H9 (cell line): ENCODE data around the gene NTN3. TPM values are rescaled to one million over a fixed set of nuclear protein-coding genes. Genes with fewer than 3 reads are reported as not detected.

Experiments
- DNase-seq: peaks from one replicate; pipeline ENCODE4 v3.0.0-alpha.2; 2017
- H2AFZ ChIP-seq: one replicate; pipeline ENCODE4 v1.6.1; 2013; ENCODE audit warnings: mild to moderate bottlenecking, low read length, control low read depth, moderate library complexity
- H2AK5ac ChIP-seq: 2 replicates; pipeline ENCODE4 v1.6.1; 2013; ENCODE audit warnings: low read length, control low read depth, mixed read lengths; ENCODE audit not compliant: insufficient read length
- H2BK120ac ChIP-seq: one replicate; pipeline ENCODE4 v1.6.1; 2013; ENCODE audit warnings: low read depth, mild to moderate bottlenecking, low read length, control low read depth, inconsistent platforms; ENCODE audit not compliant: poor library complexity, severe bottlenecking
- H2BK12ac ChIP-seq: 2 replicates; pipeline ENCODE4 v1.6.1; 2013; ENCODE audit warnings: low read length, control low read depth, mixed read lengths, low read depth; ENCODE audit not compliant: insufficient read length
- H2BK15ac ChIP-seq: 2 replicates; pipeline ENCODE4 v1.6.1; 2013; ENCODE audit warnings: low read depth, low read length, control low read depth
- H2BK20ac ChIP-seq: one replicate; pipeline ENCODE4 v1.6.1; 2013; ENCODE audit warnings: low read depth, mild to moderate bottlenecking, low read length, control low read depth, inconsistent platforms; ENCODE audit not compliant: poor library complexity, severe bottlenecking
- H2BK5ac ChIP-seq: 2 replicates; pipeline ENCODE4 v1.6.1; 2013; ENCODE audit warnings: low read length, control low read depth, mixed read lengths; ENCODE audit not compliant: insufficient read length
- H3K14ac ChIP-seq: 2 replicates; pipeline ENCODE4 v1.6.1; 2013; ENCODE audit warnings: low read length, control low read depth; ENCODE audit not compliant: insufficient read depth
- H3K18ac ChIP-seq: 2 replicates; pipeline ENCODE4 v1.6.1; 2013; ENCODE audit warnings: low read depth, mild to moderate bottlenecking, mixed read lengths, low read length, control low read depth; ENCODE audit not compliant: insufficient read length
- H3K23ac ChIP-seq: 2 replicates; pipeline ENCODE4 v1.6.1; 2013; ENCODE audit warnings: low read length, control low read depth, mixed read lengths, low read depth; ENCODE audit not compliant: insufficient read length
- H3K23me2 ChIP-seq: 2 replicates; pipeline ENCODE4 v1.6.1; 2013; ENCODE audit warnings: low read depth, mild to moderate bottlenecking, mixed read lengths, low read length, control low read depth; ENCODE audit not compliant: insufficient read length, poor library complexity, severe bottlenecking
- H3K27ac ChIP-seq: 2 replicates; pipeline ENCODE4 v1.5.1; 2013; ENCODE audit warnings: low read length, control low read depth, mixed read lengths, low read depth; ENCODE audit not compliant: insufficient read length
- H3K27me3 ChIP-seq: 2 replicates; pipeline ENCODE4 v1.6.1; 2013; ENCODE audit warnings: low read length, control low read depth, inconsistent platforms; ENCODE audit not compliant: insufficient read depth
- H3K4ac ChIP-seq: 2 replicates; pipeline ENCODE4 v1.6.1; 2013; ENCODE audit warnings: low read depth, mild to moderate bottlenecking, control low read depth, inconsistent platforms, low read length, moderate library complexity
- H3K4me1 ChIP-seq: 2 replicates; pipeline ENCODE4 v1.6.1; 2013; ENCODE audit warnings: low read length, control low read depth, inconsistent platforms; ENCODE audit not compliant: insufficient read depth
- H3K4me2 ChIP-seq: 2 replicates; pipeline ENCODE4 v1.6.1; 2013; ENCODE audit warnings: low read length, control low read depth, mixed read lengths; ENCODE audit not compliant: insufficient read length, insufficient read depth
- H3K56ac ChIP-seq: 2 replicates; pipeline ENCODE4 v1.6.1; 2013; ENCODE audit warnings: low read depth, mild to moderate bottlenecking, mixed read lengths, low read length, control low read depth; ENCODE audit not compliant: insufficient read length
- H3K79me1 ChIP-seq: 2 replicates; pipeline ENCODE4 v1.6.1; 2013; ENCODE audit warnings: low read depth, mild to moderate bottlenecking, moderate library complexity, low read length, control low read depth, inconsistent platforms; ENCODE audit not compliant: insufficient read depth, poor library complexity, severe bottlenecking
- H3K79me2 ChIP-seq: 2 replicates; pipeline ENCODE4 v1.6.1; 2013; ENCODE audit warnings: low read length, control low read depth, inconsistent platforms; ENCODE audit not compliant: insufficient read depth
- H3K9ac ChIP-seq: 2 replicates; pipeline ENCODE4 v1.6.1; 2013; ENCODE audit warnings: low read length, control low read depth, mixed read lengths; ENCODE audit not compliant: insufficient read length; ENCODE audit errors: extremely low read depth
- H3K9me3 ChIP-seq: one replicate; pipeline ENCODE4 v1.6.1; 2013; ENCODE audit warnings: low read depth, low read length, inconsistent platforms; ENCODE audit not compliant: control insufficient read depth
- H3T11ph ChIP-seq: one replicate; pipeline ENCODE4 v1.6.1; 2013; ENCODE audit warnings: mild to moderate bottlenecking, low read length, control low read depth, inconsistent platforms
- H4K20me1 ChIP-seq: one replicate; pipeline ENCODE4 v1.6.1; 2013; ENCODE audit not compliant: control insufficient read depth, insufficient read length, insufficient read depth
- H4K5ac ChIP-seq: 2 replicates; pipeline ENCODE4 v1.6.1; 2013; ENCODE audit warnings: low read depth, mild to moderate bottlenecking, mixed read lengths, low read length, control low read depth; ENCODE audit not compliant: insufficient read length
- H4K8ac ChIP-seq: replicated peaks from 2 replicates; pipeline ENCODE4 v1.6.1; 2013; ENCODE audit warnings: low read length, control low read depth, mixed read lengths, low read depth; ENCODE audit not compliant: insufficient read length
- H4K91ac ChIP-seq: 2 replicates; pipeline ENCODE4 v1.6.1; 2013; ENCODE audit warnings: low read depth, mild to moderate bottlenecking, moderate library complexity, mixed read lengths, low read length, control low read depth; ENCODE audit not compliant: insufficient read length
- H3K27ac Mint-ChIP-seq, 3 experiments: 2 replicates in 2 of 3; 3 replicates in 1 of 3; pipeline ENCODE4 v1.8.0; 2020 to 2021; ENCODE audit warnings: mixed read lengths in 3 of 3, mild to moderate bottlenecking in 1 of 3, moderate library complexity in 1 of 3
- H3K27me3 Mint-ChIP-seq: 2 replicates; pipeline ENCODE4 v1.8.0; 2021; ENCODE audit warnings: low read depth, mild to moderate bottlenecking, moderate library complexity, mixed read lengths
- H3K36me3 Mint-ChIP-seq, 3 experiments: 2 replicates in 2 of 3; 3 replicates in 1 of 3; pipeline ENCODE4 v1.8.0; 2020 to 2021; ENCODE audit warnings: low read depth in 3 of 3, mixed read lengths in 3 of 3; ENCODE audit not compliant: insufficient read depth in 1 of 3
- H3K4me1 Mint-ChIP-seq, 2 experiments: 2 replicates each; pipeline ENCODE4 v1.8.0; 2020; ENCODE audit warnings: mixed read lengths in 2 of 2
- H3K4me3 Mint-ChIP-seq, 2 experiments: 2 replicates in 1 of 2; 3 replicates in 1 of 2; pipeline ENCODE4 v1.8.0; 2020 to 2021; ENCODE audit warnings: mild to moderate bottlenecking in 2 of 2, mixed read lengths in 2 of 2, moderate library complexity in 1 of 2
- H3K9me3 Mint-ChIP-seq, 2 experiments: 2 replicates in 1 of 2; 3 replicates in 1 of 2; pipeline ENCODE4 v1.8.0; 2020; ENCODE audit warnings: mild to moderate bottlenecking in 2 of 2, mixed read lengths in 2 of 2, moderate library complexity in 1 of 2
- WGBS: extraction: QIAGEN DNeasy Blood & Tissue Kit; methylation state at CpG from one replicate; pipeline ENCODE4 v1.1.7; 2013; ENCODE audit warnings: missing lambda C conversion rate, low lambda C conversion rate, mixed read lengths; ENCODE audit not compliant: insufficient read length; ENCODE audit errors: extremely low coverage; 5-methylcytosine and 5-hydroxymethylcytosine counted together
- total RNA-seq: library from RNA; stranded (reverse); gene quantifications from 2 replicates; pipeline ENCODE4 v1.2.1, GENCODE V29; 2021
- TF ChIP-seq, protein P1 (sequence below): fragments of 200-600 bp; sonication (generic); conservative IDR thresholded peaks from 3 replicates; pipeline ENCODE4 v1.8.0; 2021; ENCODE audit warnings: antibody characterized with exemption, mild to moderate bottlenecking

NTN3 gene
- total RNA-seq, 1 experiment from 2014 or later, result 1.3 TPM

DNA sequence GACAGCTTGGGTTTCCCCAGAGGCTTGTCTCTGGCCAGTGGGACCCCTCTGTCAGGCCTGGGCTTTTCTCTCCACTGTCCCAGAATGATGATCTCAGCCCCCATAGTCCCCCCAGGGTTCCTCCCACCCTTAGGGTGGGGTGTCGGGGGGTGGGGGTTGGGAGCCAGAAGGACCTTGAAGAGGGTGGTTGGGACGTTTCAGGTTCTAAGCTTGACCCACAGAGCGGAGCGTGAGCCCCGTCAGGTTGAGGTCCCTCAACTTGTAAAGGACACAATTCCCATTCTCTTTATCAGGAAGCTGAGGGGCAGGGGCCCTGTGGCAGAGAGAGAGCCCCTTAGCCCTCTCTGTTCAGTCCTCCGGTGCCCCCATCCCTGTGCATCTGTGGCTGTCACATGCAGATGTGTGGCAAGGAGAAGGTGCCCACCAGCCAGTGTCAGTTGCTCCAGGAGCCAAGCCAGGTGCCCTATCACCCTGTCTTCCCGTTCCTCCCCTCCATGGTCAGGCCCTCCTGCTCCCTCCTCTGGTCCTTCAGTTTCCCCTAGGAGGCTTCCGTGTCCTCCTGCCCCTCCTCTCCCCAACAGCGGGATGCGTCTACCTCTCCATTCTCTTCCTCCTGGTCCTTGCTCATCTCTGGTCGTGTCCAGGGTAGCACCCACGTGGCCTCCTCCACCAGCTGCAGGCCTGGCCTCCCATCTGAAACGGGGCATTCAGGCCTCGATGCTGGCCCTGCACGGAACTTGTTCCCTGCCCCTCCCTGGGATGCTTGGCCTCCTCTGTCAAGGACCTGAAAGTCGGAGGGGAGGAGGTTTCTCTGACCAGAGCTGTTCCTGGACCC lies 1.5 kb upstream of the NTN3 start:
- no peak overlapping the region for H3K27ac ChIP-seq
- H2AK5ac ChIP-seq, result no peak overlapping the region
- H3K56ac ChIP-seq, result no peak overlapping the region
- H4K20me1 ChIP-seq, result no peaks in the 10 kb centered on the region
- H3K4me2 ChIP-seq, result no peak overlapping the region
- no peak overlapping the region for H3K9ac ChIP-seq
- Mint-ChIP-seq H3K36me3 (no peaks in the 10 kb centered on the region), H3K27me3 (peaks cover 35% of the 10 kb centered on the region), H3K27ac (no peak overlapping the region; a peak in 1 of 7 replicates), H3K9me3 (no peaks in the 10 kb centered on the region), H3K4me3 (peak overlapping the region; percentile 28 to 34; a peak in 2 of 5 replicates), H3K4me1 (peaks cover 21 to 25% of the 10 kb centered on the region in 2 experiments)
- no peak overlapping the region for H2BK5ac ChIP-seq
- H3K4ac ChIP-seq, result no peak overlapping the region
- WGBS, result no CpG with 5 or more reads among the region's 16 CpGs
- no peaks in the 10 kb centered on the region for H3K4me1 ChIP-seq
- no peak overlapping the region for H3T11ph ChIP-seq
- H4K5ac ChIP-seq, result no peak overlapping the region
- H3K79me2 ChIP-seq, result no peaks in the 10 kb centered on the region
- no peak overlapping the region for H3K14ac ChIP-seq
- no peak for DNase-seq
- H3K23ac ChIP-seq, result no peak overlapping the region
- TF ChIP-seq, protein P1, sequence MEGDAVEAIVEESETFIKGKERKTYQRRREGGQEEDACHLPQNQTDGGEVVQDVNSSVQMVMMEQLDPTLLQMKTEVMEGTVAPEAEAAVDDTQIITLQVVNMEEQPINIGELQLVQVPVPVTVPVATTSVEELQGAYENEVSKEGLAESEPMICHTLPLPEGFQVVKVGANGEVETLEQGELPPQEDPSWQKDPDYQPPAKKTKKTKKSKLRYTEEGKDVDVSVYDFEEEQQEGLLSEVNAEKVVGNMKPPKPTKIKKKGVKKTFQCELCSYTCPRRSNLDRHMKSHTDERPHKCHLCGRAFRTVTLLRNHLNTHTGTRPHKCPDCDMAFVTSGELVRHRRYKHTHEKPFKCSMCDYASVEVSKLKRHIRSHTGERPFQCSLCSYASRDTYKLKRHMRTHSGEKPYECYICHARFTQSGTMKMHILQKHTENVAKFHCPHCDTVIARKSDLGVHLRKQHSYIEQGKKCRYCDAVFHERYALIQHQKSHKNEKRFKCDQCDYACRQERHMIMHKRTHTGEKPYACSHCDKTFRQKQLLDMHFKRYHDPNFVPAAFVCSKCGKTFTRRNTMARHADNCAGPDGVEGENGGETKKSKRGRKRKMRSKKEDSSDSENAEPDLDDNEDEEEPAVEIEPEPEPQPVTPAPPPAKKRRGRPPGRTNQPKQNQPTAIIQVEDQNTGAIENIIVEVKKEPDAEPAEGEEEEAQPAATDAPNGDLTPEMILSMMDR, result no peak
- H2BK12ac ChIP-seq, result no peak overlapping the region
- no peak overlapping the region for H2BK120ac ChIP-seq
- no peak overlapping the region for H2AFZ ChIP-seq
- no peaks in the 10 kb centered on the region for H3K79me1 ChIP-seq
- no peak overlapping the region for H3K18ac ChIP-seq
- H3K27me3 ChIP-seq, result peaks cover 18% of the 10 kb centered on the region; the same call in 1 of the 2 replicates
- H2BK20ac ChIP-seq, result no peak overlapping the region
- H3K9me3 ChIP-seq, result no peaks in the 10 kb centered on the region
- H4K91ac ChIP-seq, result no peak overlapping the region
- H3K23me2 ChIP-seq, result peaks cover 15% of the 10 kb centered on the region
- H4K8ac ChIP-seq, result no peak overlapping the region
- no peak overlapping the region for H2BK15ac ChIP-seq
